HG03025 (cell line): ENCODE results near the gene MRPS22.
A peak's percentile ranks its signal among the peaks of the same experiment; 100 is the strongest.

ENCODE experiments used
- ATAC-seq: cut with Tn5 transposase; IDR thresholded peaks from one replicate; pipeline ENCODE4 v1.9.1; 2021; ENCODE audit warnings: mild to moderate bottlenecking, moderate library complexity; ENCODE audit not compliant: unreplicated experiment, low FRiP score

The MRPS22 gene

GRCh38 chr3:139343895-139344856 lies at the start of gene MRPS22:
TSS of gene MRPS22 (plus strand) at chr3:139344020. CDS start at chr3:139344027, 7 bp downstream.
- ATAC-seq: peak; percentile 99

DNA sequence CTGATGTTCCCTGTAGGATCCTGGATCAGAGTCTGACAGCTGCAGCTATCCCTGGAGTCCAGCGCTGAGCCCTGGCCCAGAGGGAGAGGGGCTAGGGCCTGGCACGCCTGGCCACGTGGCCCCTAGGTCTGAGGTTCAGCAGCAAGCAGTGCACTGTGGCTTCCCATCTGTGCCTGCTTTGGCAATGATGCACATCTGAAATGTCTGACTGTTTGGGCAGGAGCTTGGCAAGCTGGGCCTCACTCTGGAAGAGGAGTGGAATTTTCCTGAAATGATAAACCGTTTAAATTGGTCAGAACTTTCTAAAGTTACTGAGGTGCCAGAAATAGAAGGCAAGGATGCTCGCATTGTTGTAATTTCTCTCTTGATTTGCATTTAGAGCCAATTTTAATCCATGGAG lies 48.8 kb upstream of the MRPS22 start:
- ATAC-seq: no peak

GRCh38 chr3:139296141-139296718 lies 47.6 kb upstream of the MRPS22 start:
- no peak for ATAC-seq

DNA sequence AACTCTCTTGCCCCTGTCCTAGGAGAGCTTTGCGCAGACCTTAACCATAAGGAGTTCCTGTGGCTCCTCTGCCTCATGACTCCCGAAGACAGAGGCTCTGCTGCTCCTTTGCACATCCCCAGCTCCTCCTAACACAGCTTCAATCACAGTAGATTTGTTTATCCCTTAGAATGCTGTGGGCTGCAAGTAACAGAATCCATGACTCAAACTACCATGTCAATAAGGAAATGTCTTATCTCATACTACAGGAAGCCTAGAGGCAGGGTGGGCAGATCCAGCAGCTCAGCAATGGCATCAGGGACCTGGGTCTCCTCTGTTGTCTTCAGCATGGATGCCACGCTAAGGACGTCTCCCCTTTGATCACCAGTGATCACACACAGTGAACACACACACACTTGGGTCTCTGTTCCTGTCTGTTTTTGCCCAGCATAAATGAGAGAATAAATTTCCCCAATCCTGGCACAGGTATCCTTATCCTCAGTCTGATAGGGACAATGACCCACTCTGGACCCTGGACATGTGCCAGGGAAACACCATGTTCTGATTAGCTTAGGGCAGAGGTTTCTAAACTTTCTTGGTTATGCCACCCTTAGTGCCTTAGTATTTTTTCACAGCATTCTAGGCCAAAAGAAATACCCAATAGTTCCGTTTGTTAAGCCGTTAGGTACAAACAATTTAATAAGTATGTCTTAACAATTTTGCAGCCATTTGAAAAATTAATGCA lies 46.1 kb upstream of the MRPS22 start:
- no peak for ATAC-seq

DNA sequence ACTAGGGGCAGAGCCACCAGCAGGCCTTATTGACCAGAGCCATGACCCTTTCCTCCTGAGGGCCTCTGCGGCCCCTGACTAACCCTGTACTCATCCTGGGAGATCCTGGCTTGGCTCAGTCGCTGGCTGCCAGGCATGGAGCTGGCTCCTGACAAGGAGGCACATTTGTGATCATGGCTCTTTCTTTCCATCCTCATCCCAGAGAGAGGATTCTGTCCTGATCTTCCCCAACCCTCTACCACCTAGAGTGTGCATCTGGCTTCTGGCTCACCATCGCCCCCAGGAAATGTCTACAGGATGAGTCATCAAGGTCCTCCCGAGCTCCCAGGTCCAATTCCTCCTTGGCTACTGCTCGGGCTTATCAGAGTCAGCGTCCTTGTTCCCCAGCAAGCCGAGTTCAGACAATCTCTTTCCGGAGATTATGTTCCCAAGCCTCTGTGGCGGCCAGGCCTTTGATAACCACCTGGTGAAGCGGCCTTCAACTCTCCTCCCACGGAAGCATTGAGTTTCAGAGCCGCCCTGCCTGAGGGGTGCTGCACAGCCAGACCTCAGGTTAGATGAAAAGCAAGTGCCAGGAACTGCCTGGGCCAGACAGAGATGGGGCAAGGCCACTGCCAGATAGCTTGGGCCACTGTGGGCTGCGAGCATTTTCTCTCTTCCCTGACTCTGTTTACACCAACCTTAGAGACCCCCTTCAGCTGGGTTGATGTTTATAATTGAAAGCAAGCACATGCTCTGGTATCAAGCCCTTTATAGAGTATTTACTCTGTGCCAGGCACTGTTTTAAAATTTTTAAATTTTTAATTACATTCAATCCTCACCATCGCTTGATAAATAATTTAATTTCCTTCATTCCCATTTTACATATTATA lies 44.3 kb upstream of the MRPS22 start:
- no peak for ATAC-seq

DNA sequence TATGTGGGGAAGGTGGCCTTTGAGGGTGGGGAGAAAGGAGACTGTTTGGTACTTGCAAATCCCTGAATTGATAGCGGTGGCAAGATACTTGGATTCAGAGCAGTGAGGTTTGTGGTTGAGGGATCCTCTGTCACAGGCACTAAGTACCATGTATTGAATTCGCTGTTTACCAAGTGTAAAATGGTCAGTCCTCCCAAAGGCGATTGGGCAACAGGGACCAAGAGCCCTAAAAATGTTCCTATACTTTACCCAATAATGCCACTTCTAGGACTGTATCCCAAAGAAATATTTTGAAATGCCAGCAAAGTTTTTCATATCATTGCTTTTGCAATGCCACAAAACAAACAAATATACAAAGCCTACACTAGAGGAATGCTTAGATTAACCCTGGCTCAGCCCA lies 43.4 kb upstream of the MRPS22 start:
- ATAC-seq: no peak

- ATAC-seq: no peak
Measured at GRCh38 chr3:139301183-139301582, 42.6 kb upstream of the MRPS22 start.

- no peak for ATAC-seq
Measured at GRCh38 chr3:139301654-139302053, 42.2 kb upstream of the MRPS22 start.

- ATAC-seq: no peak
Measured at GRCh38 chr3:139302084-139302800, 41.6 kb upstream of the MRPS22 start.

- no peak for ATAC-seq
Measured at GRCh38 chr3:139302801-139303113, 41.1 kb upstream of the MRPS22 start.

GRCh38 chr3:139303216-139303615 lies 40.6 kb upstream of the MRPS22 start:
- no peak for ATAC-seq

DNA sequence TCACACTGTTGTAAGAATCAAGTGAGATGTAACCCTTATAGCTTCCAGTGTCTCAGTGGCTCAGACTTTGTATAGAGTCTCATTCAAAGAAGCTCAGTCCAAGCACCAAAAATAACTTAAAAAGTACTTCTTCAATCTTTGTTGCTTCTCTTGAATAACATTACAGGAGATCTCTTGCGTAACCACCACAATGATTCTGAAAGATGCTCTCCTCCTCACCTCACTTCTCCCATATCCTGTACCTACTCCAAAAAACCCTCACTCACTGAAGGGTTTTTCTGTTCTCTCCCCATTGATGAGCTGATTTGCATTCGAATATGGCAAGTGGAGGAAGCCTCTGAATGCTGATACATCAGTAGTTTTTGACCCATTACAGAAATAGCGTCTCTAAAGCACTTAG lies 39.4 kb upstream of the MRPS22 start:
- no peak for ATAC-seq

GRCh38 chr3:139306078-139306477 lies 37.7 kb upstream of the MRPS22 start:
- ATAC-seq: no peak

DNA sequence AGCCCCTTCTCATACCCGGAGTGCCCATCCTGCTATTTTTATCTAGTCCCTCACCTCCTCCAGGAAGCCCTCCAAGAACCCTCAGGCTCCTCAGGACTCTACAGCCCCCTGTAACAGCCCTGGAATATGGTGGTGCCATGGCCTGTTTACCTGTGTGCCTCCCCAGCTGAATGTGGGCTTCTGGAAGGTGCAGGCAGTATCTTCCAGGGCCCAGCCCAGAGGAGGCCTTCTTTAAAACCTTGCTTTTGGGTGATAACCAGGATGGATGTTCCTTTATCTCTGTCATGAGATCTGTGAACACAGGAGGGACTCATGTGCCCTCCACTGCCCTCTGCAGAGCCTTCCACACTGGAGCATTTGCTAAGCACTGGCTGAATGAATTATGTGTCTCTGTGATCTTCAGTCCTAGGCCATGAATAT lies 36.7 kb upstream of the MRPS22 start:
- ATAC-seq: no peak

DNA sequence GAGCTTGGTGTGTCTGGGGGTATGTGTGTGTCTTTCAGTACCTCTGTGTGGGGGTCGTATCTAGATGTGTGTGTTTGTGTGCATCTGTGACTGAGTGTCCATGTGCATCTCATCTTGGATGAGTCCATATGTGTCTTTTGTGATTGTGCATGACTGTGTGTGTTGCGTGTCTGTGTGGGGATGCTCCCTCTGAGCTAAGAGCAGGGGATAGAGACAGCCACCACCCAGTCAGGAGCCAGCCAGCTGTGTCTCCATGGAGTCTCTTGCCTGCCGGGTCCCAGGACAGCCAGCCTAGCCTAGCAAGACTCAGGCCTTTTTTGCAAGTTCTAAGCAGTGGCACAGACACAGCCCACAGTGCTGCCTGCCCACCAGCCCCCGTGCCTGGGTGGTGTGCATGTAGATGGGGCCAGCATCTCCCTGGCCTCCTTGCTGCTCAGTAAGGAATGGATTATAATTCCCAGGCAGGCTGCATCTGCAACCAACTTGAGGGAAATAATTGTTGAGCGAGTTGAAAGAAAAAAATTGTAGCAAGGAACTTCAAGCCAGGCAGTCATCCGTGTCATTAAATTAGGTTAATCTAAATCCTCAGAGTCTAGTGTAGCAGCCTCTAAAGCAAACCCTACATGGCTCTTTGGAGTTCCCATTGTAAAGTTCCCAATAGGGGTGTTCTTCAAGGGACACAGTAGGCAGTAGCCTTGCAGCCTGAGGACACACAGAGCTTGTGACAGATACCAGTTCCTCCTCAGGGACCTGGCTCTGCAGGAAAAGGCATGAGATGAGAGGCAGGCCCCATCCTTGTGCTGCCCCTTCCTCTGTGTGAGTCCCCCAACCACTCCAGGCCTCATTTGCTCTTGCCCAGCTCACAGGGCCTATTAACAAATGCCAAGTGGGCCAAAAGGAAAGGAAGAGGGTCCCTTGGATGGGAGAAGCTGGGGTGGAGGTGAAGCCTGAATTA lies 35.9 kb upstream of the MRPS22 start:
- no peak for ATAC-seq

DNA sequence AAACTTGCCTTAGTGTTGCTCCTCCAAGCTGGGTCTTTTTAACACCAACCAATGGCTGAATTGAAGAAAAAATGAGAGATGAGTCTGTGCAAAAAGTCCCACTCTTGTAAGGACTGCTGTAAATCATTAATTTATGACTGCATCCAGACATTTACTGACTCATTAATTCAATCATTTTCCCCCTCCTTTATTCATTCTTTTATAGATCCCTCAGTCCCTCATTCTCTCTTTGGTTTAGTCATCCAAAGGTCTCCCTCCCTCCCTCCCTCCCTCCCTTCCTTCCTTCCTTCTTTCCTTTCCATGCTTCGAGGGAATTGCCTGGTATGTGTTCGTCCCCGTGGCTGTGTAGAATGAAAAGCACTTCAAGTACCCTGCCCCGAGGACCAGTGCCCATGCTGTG lies 35.3 kb upstream of the MRPS22 start:
- no peak for ATAC-seq

DNA sequence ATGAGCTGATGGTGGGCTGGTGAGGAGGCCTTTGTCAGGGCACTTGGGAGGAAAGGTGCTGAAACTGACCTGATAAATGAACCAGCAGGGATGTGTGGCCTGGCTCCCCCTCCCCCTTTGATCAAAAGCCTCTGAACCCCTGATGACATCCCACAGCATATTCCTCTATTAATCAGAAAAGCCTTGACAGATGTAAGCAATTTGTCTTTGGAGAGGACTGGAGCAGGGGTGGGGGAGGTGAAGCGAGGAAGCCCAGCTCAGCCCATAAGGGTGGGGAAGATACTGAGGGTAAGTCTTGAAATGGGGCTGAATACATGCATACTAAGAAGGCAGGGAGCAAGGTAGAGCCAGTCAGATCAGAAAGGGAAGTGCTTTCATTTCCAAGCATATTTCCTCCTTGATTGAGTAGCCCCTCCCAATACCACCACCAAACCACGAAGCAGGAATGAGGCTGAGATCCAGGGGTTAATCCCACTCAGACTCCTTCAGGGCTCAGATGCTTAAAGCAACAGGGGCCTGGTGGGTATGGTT lies 34.7 kb upstream of the MRPS22 start:
- no peak for ATAC-seq

GRCh38 chr3:139309880-139310279 lies 33.9 kb upstream of the MRPS22 start:
- no peak for ATAC-seq
